H9 (cell line): Measurements from ENCODE around the gene LPP. TPM values are rescaled to one million over a fixed set of nuclear protein-coding genes. Genes with fewer than 3 reads are reported as not detected.

Source experiments
- DNase-seq: peaks from one replicate; pipeline ENCODE4 v3.0.0-alpha.2; 2017
- H2AFZ ChIP-seq: one replicate; pipeline ENCODE4 v1.6.1; 2013; ENCODE audit warnings: mild to moderate bottlenecking, low read length, control low read depth, moderate library complexity
- H2AK5ac ChIP-seq: 2 replicates; pipeline ENCODE4 v1.6.1; 2013; ENCODE audit warnings: low read length, control low read depth, mixed read lengths; ENCODE audit not compliant: insufficient read length
- H2BK120ac ChIP-seq: one replicate; pipeline ENCODE4 v1.6.1; 2013; ENCODE audit warnings: low read depth, mild to moderate bottlenecking, low read length, control low read depth, inconsistent platforms; ENCODE audit not compliant: poor library complexity, severe bottlenecking
- H2BK12ac ChIP-seq: 2 replicates; pipeline ENCODE4 v1.6.1; 2013; ENCODE audit warnings: low read length, control low read depth, mixed read lengths, low read depth; ENCODE audit not compliant: insufficient read length
- H2BK15ac ChIP-seq: 2 replicates; pipeline ENCODE4 v1.6.1; 2013; ENCODE audit warnings: low read depth, low read length, control low read depth
- H2BK20ac ChIP-seq: one replicate; pipeline ENCODE4 v1.6.1; 2013; ENCODE audit warnings: low read depth, mild to moderate bottlenecking, low read length, control low read depth, inconsistent platforms; ENCODE audit not compliant: poor library complexity, severe bottlenecking
- H2BK5ac ChIP-seq: 2 replicates; pipeline ENCODE4 v1.6.1; 2013; ENCODE audit warnings: low read length, control low read depth, mixed read lengths; ENCODE audit not compliant: insufficient read length
- H3K14ac ChIP-seq: 2 replicates; pipeline ENCODE4 v1.6.1; 2013; ENCODE audit warnings: low read length, control low read depth; ENCODE audit not compliant: insufficient read depth
- H3K18ac ChIP-seq: 2 replicates; pipeline ENCODE4 v1.6.1; 2013; ENCODE audit warnings: low read depth, mild to moderate bottlenecking, mixed read lengths, low read length, control low read depth; ENCODE audit not compliant: insufficient read length
- H3K23ac ChIP-seq: 2 replicates; pipeline ENCODE4 v1.6.1; 2013; ENCODE audit warnings: low read length, control low read depth, mixed read lengths, low read depth; ENCODE audit not compliant: insufficient read length
- H3K23me2 ChIP-seq: 2 replicates; pipeline ENCODE4 v1.6.1; 2013; ENCODE audit warnings: low read depth, mild to moderate bottlenecking, mixed read lengths, low read length, control low read depth; ENCODE audit not compliant: insufficient read length, poor library complexity, severe bottlenecking
- H3K27ac ChIP-seq: 2 replicates; pipeline ENCODE4 v1.5.1; 2013; ENCODE audit warnings: low read length, control low read depth, mixed read lengths, low read depth; ENCODE audit not compliant: insufficient read length
- H3K27me3 ChIP-seq: 2 replicates; pipeline ENCODE4 v1.6.1; 2013; ENCODE audit warnings: low read length, control low read depth, inconsistent platforms; ENCODE audit not compliant: insufficient read depth
- H3K4ac ChIP-seq: 2 replicates; pipeline ENCODE4 v1.6.1; 2013; ENCODE audit warnings: low read depth, mild to moderate bottlenecking, control low read depth, inconsistent platforms, low read length, moderate library complexity
- H3K4me1 ChIP-seq: 2 replicates; pipeline ENCODE4 v1.6.1; 2013; ENCODE audit warnings: low read length, control low read depth, inconsistent platforms; ENCODE audit not compliant: insufficient read depth
- H3K4me2 ChIP-seq: 2 replicates; pipeline ENCODE4 v1.6.1; 2013; ENCODE audit warnings: low read length, control low read depth, mixed read lengths; ENCODE audit not compliant: insufficient read length, insufficient read depth
- H3K56ac ChIP-seq: 2 replicates; pipeline ENCODE4 v1.6.1; 2013; ENCODE audit warnings: low read depth, mild to moderate bottlenecking, mixed read lengths, low read length, control low read depth; ENCODE audit not compliant: insufficient read length
- H3K79me1 ChIP-seq: 2 replicates; pipeline ENCODE4 v1.6.1; 2013; ENCODE audit warnings: low read depth, mild to moderate bottlenecking, moderate library complexity, low read length, control low read depth, inconsistent platforms; ENCODE audit not compliant: insufficient read depth, poor library complexity, severe bottlenecking
- H3K79me2 ChIP-seq: 2 replicates; pipeline ENCODE4 v1.6.1; 2013; ENCODE audit warnings: low read length, control low read depth, inconsistent platforms; ENCODE audit not compliant: insufficient read depth
- H3K9ac ChIP-seq: 2 replicates; pipeline ENCODE4 v1.6.1; 2013; ENCODE audit warnings: low read length, control low read depth, mixed read lengths; ENCODE audit not compliant: insufficient read length; ENCODE audit errors: extremely low read depth
- H3K9me3 ChIP-seq: one replicate; pipeline ENCODE4 v1.6.1; 2013; ENCODE audit warnings: low read depth, low read length, inconsistent platforms; ENCODE audit not compliant: control insufficient read depth
- H3T11ph ChIP-seq: one replicate; pipeline ENCODE4 v1.6.1; 2013; ENCODE audit warnings: mild to moderate bottlenecking, low read length, control low read depth, inconsistent platforms
- H4K20me1 ChIP-seq: one replicate; pipeline ENCODE4 v1.6.1; 2013; ENCODE audit not compliant: control insufficient read depth, insufficient read length, insufficient read depth
- H4K5ac ChIP-seq: 2 replicates; pipeline ENCODE4 v1.6.1; 2013; ENCODE audit warnings: low read depth, mild to moderate bottlenecking, mixed read lengths, low read length, control low read depth; ENCODE audit not compliant: insufficient read length
- H4K8ac ChIP-seq: replicated peaks from 2 replicates; pipeline ENCODE4 v1.6.1; 2013; ENCODE audit warnings: low read length, control low read depth, mixed read lengths, low read depth; ENCODE audit not compliant: insufficient read length
- H4K91ac ChIP-seq: 2 replicates; pipeline ENCODE4 v1.6.1; 2013; ENCODE audit warnings: low read depth, mild to moderate bottlenecking, moderate library complexity, mixed read lengths, low read length, control low read depth; ENCODE audit not compliant: insufficient read length
- H3K27ac Mint-ChIP-seq, 3 experiments: 2 replicates in 2 of 3; 3 replicates in 1 of 3; pipeline ENCODE4 v1.8.0; 2020 to 2021; ENCODE audit warnings: mixed read lengths in 3 of 3, mild to moderate bottlenecking in 1 of 3, moderate library complexity in 1 of 3
- H3K27me3 Mint-ChIP-seq: 2 replicates; pipeline ENCODE4 v1.8.0; 2021; ENCODE audit warnings: low read depth, mild to moderate bottlenecking, moderate library complexity, mixed read lengths
- H3K36me3 Mint-ChIP-seq, 3 experiments: 2 replicates in 2 of 3; 3 replicates in 1 of 3; pipeline ENCODE4 v1.8.0; 2020 to 2021; ENCODE audit warnings: low read depth in 3 of 3, mixed read lengths in 3 of 3; ENCODE audit not compliant: insufficient read depth in 1 of 3
- H3K4me1 Mint-ChIP-seq, 2 experiments: 2 replicates each; pipeline ENCODE4 v1.8.0; 2020; ENCODE audit warnings: mixed read lengths in 2 of 2
- H3K4me3 Mint-ChIP-seq, 2 experiments: 2 replicates in 1 of 2; 3 replicates in 1 of 2; pipeline ENCODE4 v1.8.0; 2020 to 2021; ENCODE audit warnings: mild to moderate bottlenecking in 2 of 2, mixed read lengths in 2 of 2, moderate library complexity in 1 of 2
- H3K9me3 Mint-ChIP-seq, 2 experiments: 2 replicates in 1 of 2; 3 replicates in 1 of 2; pipeline ENCODE4 v1.8.0; 2020; ENCODE audit warnings: mild to moderate bottlenecking in 2 of 2, mixed read lengths in 2 of 2, moderate library complexity in 1 of 2
- CTCF ChIP-seq: fragments of 200-600 bp; sonication (generic); conservative IDR thresholded peaks from 3 replicates; pipeline ENCODE4 v1.8.0; 2021; ENCODE audit warnings: antibody characterized with exemption, mild to moderate bottlenecking
- WGBS: extraction: QIAGEN DNeasy Blood & Tissue Kit; methylation state at CpG from one replicate; pipeline ENCODE4 v1.1.7; 2013; ENCODE audit warnings: missing lambda C conversion rate, low lambda C conversion rate, mixed read lengths; ENCODE audit not compliant: insufficient read length; ENCODE audit errors: extremely low coverage; 5-methylcytosine and 5-hydroxymethylcytosine counted together
- total RNA-seq: library from RNA; stranded (reverse); gene quantifications from 2 replicates; pipeline ENCODE4 v1.2.1, GENCODE V29; 2021

LPP gene
- total RNA-seq, 1 experiment from 2014 or later = 64.6 TPM

GRCh38 chr3:188503647-188504046 is 349.7 kb downstream of the LPP start:
- Mint-ChIP-seq H3K9me3 (peaks cover 13 to 14% of the 10 kb centered on the region in 2 experiments), H3K27me3 (no peaks in the 10 kb centered on the region), H3K36me3 (peaks cover 7 to 17% (median 8%) of the 10 kb centered on the region in 3 experiments; a peak in 6 of 7 replicates), H3K4me3 (no peak overlapping the region), H3K4me1 (peaks cover 10 to 11% of the 10 kb centered on the region in 2 experiments), H3K27ac (no peak overlapping the region)
- Histone ChIP-seq H2AK5ac (no peak overlapping the region), H3K23me2 (no peaks in the 10 kb centered on the region), H3K23ac (no peak overlapping the region), H2BK20ac (no peak overlapping the region), H3K27ac (no peak overlapping the region), H4K5ac (no peak overlapping the region), H3K79me2 (no peaks in the 10 kb centered on the region), H4K91ac (no peak overlapping the region), H2BK5ac (no peak overlapping the region), H2BK120ac (no peak overlapping the region), H3K4ac (no peak overlapping the region), H3K9ac (no peak overlapping the region), H3K9me3 (no peaks in the 10 kb centered on the region), H3K18ac (no peak overlapping the region), H3K4me1 (no peaks in the 10 kb centered on the region), H4K8ac (no peak overlapping the region), H3T11ph (no peak overlapping the region), H2BK12ac (no peak overlapping the region), H3K27me3 (no peaks in the 10 kb centered on the region), H2AFZ (no peak overlapping the region), H3K79me1 (no peaks in the 10 kb centered on the region), H2BK15ac (no peak overlapping the region), H3K56ac (no peak overlapping the region), H3K14ac (no peak overlapping the region), H4K20me1 (no peaks in the 10 kb centered on the region), H3K4me2 (no peak overlapping the region)
- DNase-seq = no peak
- no peak for TF ChIP-seq CTCF
- no CpG with 5 or more reads among the region's 3 CpGs for WGBS
